Measurements from ENCODE around the gene HDAC9. TPM values are rescaled to one million over a fixed set of nuclear protein-coding genes. Genes with fewer than 3 reads are reported as not detected.

The HDAC9 gene
- polyA plus RNA-seq, 1 experiment, result 2.1 TPM

GRCh38 chr7:18511351-18512140 lies 16.0 kb downstream of the HDAC9 start:
- TF ChIP-seq CTCF (IDR thresholded peaks at IDR 0.05; ENCODE audit: low read depth, low read length), result no peak
- Histone ChIP-seq H3K27me3 (ENCODE audit: control insufficient read depth, insufficient read depth, low read length) (no peaks in the 10 kb centered on the region), H3K9me3 (ENCODE audit: control insufficient read depth, insufficient read depth, low read length) (no peaks in the 10 kb centered on the region), H3K27ac (ENCODE audit: low read depth, low read length) (no peak overlapping the region), H3K4me3 (ENCODE audit: low read depth, low read length) (no peak overlapping the region)
- no peak for DNase-seq (ENCODE audit: low read depth, low spot score)
- CTCF ChIA-PET, result no interaction called here
- POLR2A ChIA-PET, result no interaction called here

GRCh38 chr7:18513343-18513742 lies 17.8 kb downstream of the HDAC9 start:
- H3K9me3 ChIP-seq (ENCODE audit: control insufficient read depth, insufficient read depth, low read length), result no peaks in the 10 kb centered on the region
- no peak for TF ChIP-seq CTCF (IDR thresholded peaks at IDR 0.05; ENCODE audit: low read depth, low read length)
- no peak for DNase-seq (ENCODE audit: low read depth, low spot score)
- ChIA-PET POLR2A (no interaction called here), CTCF (interaction anchor here (0.5 kb wide), 1 partner anchor 28 kb away, joined by 3 read pairs; no protein-coding TSS in a partner anchor)
- no peak overlapping the region for H3K4me3 ChIP-seq (ENCODE audit: low read depth, low read length)
- H3K27me3 ChIP-seq (ENCODE audit: control insufficient read depth, insufficient read depth, low read length), result no peaks in the 10 kb centered on the region
- H3K27ac ChIP-seq (ENCODE audit: low read depth, low read length), result no peak overlapping the region

- no peak for TF ChIP-seq CTCF (IDR thresholded peaks at IDR 0.05; ENCODE audit: low read depth, low read length)
- Histone ChIP-seq H3K9me3 (ENCODE audit: control insufficient read depth, insufficient read depth, low read length) (no peaks in the 10 kb centered on the region), H3K27ac (ENCODE audit: low read depth, low read length) (no peak overlapping the region), H3K4me3 (ENCODE audit: low read depth, low read length) (no peak overlapping the region), H3K27me3 (ENCODE audit: control insufficient read depth, insufficient read depth, low read length) (no peaks in the 10 kb centered on the region)
- no peak for DNase-seq (ENCODE audit: low read depth, low spot score)
- ChIA-PET POLR2A (interaction anchor here (0.6 kb wide), 1 partner anchor 31 kb away, joined by 3 read pairs; no protein-coding TSS in a partner anchor), CTCF (interaction anchor here (0.6 to 1.0 kb wide), 2 partner anchors 157 to 162 kb away, joined by 3 read pairs; no protein-coding TSS in a partner anchor)
Observed at GRCh38 chr7:18515067-18515466, 19.5 kb downstream of the HDAC9 start.

- Histone ChIP-seq H3K4me3 (ENCODE audit: low read depth, low read length) (no peak overlapping the region), H3K27ac (ENCODE audit: low read depth, low read length) (no peak overlapping the region), H3K27me3 (ENCODE audit: control insufficient read depth, insufficient read depth, low read length) (no peaks in the 10 kb centered on the region), H3K9me3 (ENCODE audit: control insufficient read depth, insufficient read depth, low read length) (no peaks in the 10 kb centered on the region)
- TF ChIP-seq CTCF (IDR thresholded peaks at IDR 0.05; ENCODE audit: low read depth, low read length), result no peak
- ChIA-PET CTCF (no interaction called here), POLR2A (no interaction called here)
- no peak for DNase-seq (ENCODE audit: low read depth, low spot score)
Observed at GRCh38 chr7:18517646-18518045, 22.1 kb downstream of the HDAC9 start.

- Histone ChIP-seq H3K9me3 (ENCODE audit: control insufficient read depth, insufficient read depth, low read length) (no peaks in the 10 kb centered on the region), H3K27me3 (ENCODE audit: control insufficient read depth, insufficient read depth, low read length) (no peaks in the 10 kb centered on the region), H3K27ac (ENCODE audit: low read depth, low read length) (no peak overlapping the region), H3K4me3 (ENCODE audit: low read depth, low read length) (no peak overlapping the region)
- TF ChIP-seq CTCF (IDR thresholded peaks at IDR 0.05; ENCODE audit: low read depth, low read length), result no peak
- ChIA-PET CTCF (no interaction called here), POLR2A (no interaction called here)
- no peak for DNase-seq (ENCODE audit: low read depth, low spot score)
Observed at GRCh38 chr7:18518555-18518954, 23.0 kb downstream of the HDAC9 start.

Data from AG04450 (cell line).